Measurements from ENCODE around the gene CCNT2. TPM values are rescaled to one million over a fixed set of nuclear protein-coding genes. Genes with fewer than 3 reads are reported as not detected.
"Not testable (repeated sequence)": the region's sequence is repeated elsewhere in the genome, so short reads cannot be mapped to it uniquely, and the experiment has no call there.

The CCNT2 gene
- total RNA-seq, 1 experiment from 2014 or later = 38.1 TPM

- ATAC-seq = no peak
- no peak overlapping the region for H3K4me3 Mint-ChIP-seq
- H3K27me3 Mint-ChIP-seq (ENCODE audit: low read depth) = no peaks in the 10 kb centered on the region
- no peak overlapping the region for H3K27ac Mint-ChIP-seq
- no peaks in the 10 kb centered on the region for H3K4me1 Mint-ChIP-seq
- CTCF ChIA-PET = no interaction called here
- TF ChIP-seq TEAD1 (CRISPR knock-in tag; IDR thresholded peaks at IDR 0.05) (no peak), SMAD4 (CRISPR knock-in tag; IDR thresholded peaks at IDR 0.05) (no peak), ATF2 (CRISPR knock-in tag; IDR thresholded peaks at IDR 0.05; ENCODE audit: borderline replicate concordance, low read depth) (no peak), ZNF317 (CRISPR knock-in tag; IDR thresholded peaks at IDR 0.05; ENCODE audit: borderline replicate concordance, low read depth) (no peak), E2F5 (CRISPR knock-in tag; IDR thresholded peaks at IDR 0.05) (no peak), HMGXB4 (CRISPR knock-in tag; IDR thresholded peaks at IDR 0.05) (no peak), ZBTB43 (CRISPR knock-in tag; IDR thresholded peaks at IDR 0.05) (no peak), ZNF512 (CRISPR knock-in tag; IDR thresholded peaks at IDR 0.05; ENCODE audit: borderline replicate concordance) (no peak), NR3C1 (CRISPR knock-in tag; conservative IDR thresholded peaks at IDR 0.05; ENCODE audit: low read depth) (no peak), ELF4 (CRISPR knock-in tag; IDR thresholded peaks at IDR 0.05; ENCODE audit: low read depth) (no peak)
- peaks cover 4% of the 10 kb centered on the region; the same call in 1 of the 2 replicates for H3K36me3 Mint-ChIP-seq
- POLR2A ChIA-PET = no interaction called here
- peaks cover 10% of the 10 kb centered on the region for H3K9me3 Mint-ChIP-seq
- no peak for DNase-seq (ENCODE audit: low spot score)
Measured at GRCh38 chr2:134906726-134907125, 11.9 kb upstream of the CCNT2 start.

GRCh38 chr2:134907441-134908116, 11.0 kb upstream of the CCNT2 start:
- POLR2A ChIA-PET; H3K27me3 Mint-ChIP-seq (ENCODE audit: low read depth); H3K27ac Mint-ChIP-seq; ATAC-seq; H3K4me1 Mint-ChIP-seq; CTCF ChIA-PET; H3K36me3 Mint-ChIP-seq; H3K4me3 Mint-ChIP-seq; DNase-seq (ENCODE audit: low spot score): not testable (repeated sequence)
- H3K9me3 Mint-ChIP-seq = peaks cover 13% of the 10 kb centered on the region
- peak; percentile 66; the same call in 1 of the 2 replicates for TF ChIP-seq GTF2I (CRISPR knock-in tag; conservative IDR thresholded peaks at IDR 0.05)

- Mint-ChIP-seq H3K36me3 (peaks cover 7% of the 10 kb centered on the region), H3K27me3 (ENCODE audit: low read depth) (no peaks in the 10 kb centered on the region)
- CTCF ChIA-PET = no interaction called here
- TF ChIP-seq ZNF425 (CRISPR knock-in tag; conservative IDR thresholded peaks at IDR 0.05) = no peak
- no peak for TF ChIP-seq FOXP4 (CRISPR knock-in tag; IDR thresholded peaks at IDR 0.05)
- no peak for TF ChIP-seq ATF6 (CRISPR knock-in tag; IDR thresholded peaks at IDR 0.05)
- TF ChIP-seq TEAD1 (CRISPR knock-in tag; IDR thresholded peaks at IDR 0.05) = no peak
- no peak for TF ChIP-seq PRRX2 (CRISPR knock-in tag; IDR thresholded peaks at IDR 0.05)
Measured at GRCh38 chr2:134910763-134911399, 7.7 kb upstream of the CCNT2 start.

More at GRCh38 chr2:134910763-134911399, 7.7 kb upstream of the CCNT2 start:
- H3K4me3 Mint-ChIP-seq = no peak overlapping the region
- no peak overlapping the region for H3K27ac Mint-ChIP-seq
- DNase-seq (ENCODE audit: low spot score) = no peak
- no peak for ATAC-seq
- peaks cover 31% of the 10 kb centered on the region for H3K9me3 Mint-ChIP-seq
- no peaks in the 10 kb centered on the region for H3K4me1 Mint-ChIP-seq
- POLR2A ChIA-PET = no interaction called here
